CD4-positive, alpha-beta T cell treated with Interferon gamma for 1 hour (primary cell): Measurements from ENCODE around the gene NANOS3.

Source experiments
- DNase-seq: peaks from one replicate; pipeline ENCODE4 v3.0.0-alpha.2; 2020

NANOS3 gene

GRCh38 chr19:13876834-13877233, at the start of gene NANOS3:
TSS of gene NANOS3 (plus strand) at chr19:13877134. CDS start at chr19:13877249, 115 bp downstream.
- DNase-seq: no peak

GRCh38 chr19:13827656-13828055, 49.3 kb upstream of the NANOS3 start:
- no peak for DNase-seq

- peak; percentile 54 for DNase-seq
These were observed 46.7 kb upstream of the NANOS3 start for GRCh38 chr19:13830114-13830740.

- peak; percentile 74 for DNase-seq
These were observed 46.0 kb upstream of the NANOS3 start for GRCh38 chr19:13830741-13831536.

- DNase-seq: peak; percentile 71
These were observed 45.1 kb upstream of the NANOS3 start for GRCh38 chr19:13831537-13832467.

- peak; percentile 96 for DNase-seq
These were observed 43.3 kb upstream of the NANOS3 start for GRCh38 chr19:13833330-13834243.

GRCh38 chr19:13834244-13835069, 42.5 kb upstream of the NANOS3 start:
- peak; percentile 38 for DNase-seq

- DNase-seq: peak; percentile 72
These were observed 40.9 kb upstream of the NANOS3 start for GRCh38 chr19:13835791-13836723.

GRCh38 chr19:13838435-13839129, 38.4 kb upstream of the NANOS3 start:
- DNase-seq: no peak

GRCh38 chr19:13839130-13839937, 37.6 kb upstream of the NANOS3 start:
- peak; percentile 88 for DNase-seq

GRCh38 chr19:13839938-13840304, 37.0 kb upstream of the NANOS3 start:
- no peak for DNase-seq

- DNase-seq: peak; percentile 79
These were observed 36.4 kb upstream of the NANOS3 start for GRCh38 chr19:13840305-13841085.

- peak; percentile 71 for DNase-seq
These were observed 35.6 kb upstream of the NANOS3 start for GRCh38 chr19:13841086-13841961.

GRCh38 chr19:13841962-13842290, 35.0 kb upstream of the NANOS3 start:
- no peak for DNase-seq

GRCh38 chr19:13842291-13843103, 34.4 kb upstream of the NANOS3 start:
- DNase-seq: peak; percentile 91
